HepG2 (cell line): ENCODE results near the gene ACSF3. TPM values are rescaled to one million over a fixed set of nuclear protein-coding genes. Genes with fewer than 3 reads are reported as not detected.
A peak's percentile ranks its signal among the peaks of the same experiment; 100 is the strongest.

ENCODE experiments used
- ATAC-seq: fragments of 200-7000 bp; cut with Tn5 transposase; 3 replicates; pipeline ENCODE4 v1.9.1; 2020; ENCODE audit warnings: mild to moderate bottlenecking, moderate library complexity
- BruUV-seq: library from RNA; stranded (reverse); fragments of 400-500 nt; replicated peaks from 2 replicates; lab custom pipeline; 2021; lab: Mats Ljungman, UMichigan
- CTCF ChIA-PET: fragments of 300-600 bp; formaldehyde crosslinking; extraction: SDS; loops from one replicate; lab custom pipeline; 2021; ENCODE audit warnings: low total read pairs, inconsistent platforms, low intra/inter-chr PET ratio; lab: Yijun Ruan, JAX
- POLR2A ChIA-PET: fragments of 350-600 bp; sonication (Branson Sonifier 250); formaldehyde crosslinking; loops from one replicate; lab custom pipeline; 2020; ENCODE audit warnings: antibody characterized with exemption, inconsistent platforms; lab: Yijun Ruan, JAX
- DNase-seq: peaks from one replicate; pipeline ENCODE4 v3.0.0-alpha.2; 2015; ENCODE audit warnings: low spot score
- FAIRE-seq: peaks from 3 replicates; lab custom pipeline; 2011; peaks lifted over from hg19 to GRCh38; lab: Jason Lieb, UNC
- H2AFZ ChIP-seq: one replicate; pipeline ENCODE4 v1.6.1; 2011; ENCODE audit warnings: low read length, inconsistent platforms
- H3K27ac ChIP-seq: fragments of 300-600 bp; 3 replicates; pipeline ENCODE4 v1.8.0; 2011; ENCODE audit warnings: mixed run types, mild to moderate bottlenecking, mixed read lengths, low read length, inconsistent platforms; ENCODE audit not compliant: insufficient read depth; ENCODE audit errors: extremely low read length
- H3K27me3 ChIP-seq, 2 experiments: fragments of 200-600 bp in 1 of 2; 2 replicates in 1 of 2; 3 replicates in 1 of 2; pipeline versions ENCODE4 v1.6.0 to v1.8.0; 2011; ENCODE audit warnings: low read length in 2 of 2, mild to moderate bottlenecking in 2 of 2, moderate library complexity in 2 of 2, inconsistent platforms in 1 of 2; ENCODE audit not compliant: insufficient read depth in 2 of 2, control insufficient read depth in 1 of 2
- H3K36me3 ChIP-seq, 2 experiments: fragments of 200-600 bp in 1 of 2; replicated peaks in 1 of 2; 2 replicates in 1 of 2; 3 replicates in 1 of 2; pipeline versions ENCODE4 v1.5.1 to v1.8.0; 2011; ENCODE audit warnings: low read length in 2 of 2, inconsistent platforms in 1 of 2; ENCODE audit not compliant: insufficient read depth in 2 of 2, control insufficient read depth in 1 of 2
- H3K4me1 ChIP-seq: 2 replicates; pipeline ENCODE4 v1.5.1; 2012; ENCODE audit warnings: low read length, inconsistent platforms; ENCODE audit not compliant: insufficient read depth
- H3K4me2 ChIP-seq: 2 replicates; pipeline ENCODE4 v1.6.0; 2011; ENCODE audit warnings: low read depth, low read length, inconsistent platforms
- H3K4me3 ChIP-seq, 3 experiments: fragments of 200-600 bp in 1 of 3; sonication (generic), shearing (Covaris generic) in 1 of 3; replicated peaks in 1 of 3; 2 replicates each; pipeline ENCODE4 v1.5.1; 2011 to 2016; ENCODE audit warnings: low read length in 3 of 3, inconsistent platforms in 2 of 3, low read depth in 2 of 3, mild to moderate bottlenecking in 2 of 3, control low read depth in 1 of 3, mixed read lengths in 1 of 3; ENCODE audit not compliant: insufficient read depth in 1 of 3
- H3K79me2 ChIP-seq: one replicate; pipeline ENCODE4 v1.6.1; 2011; ENCODE audit warnings: low read length, inconsistent platforms; ENCODE audit not compliant: insufficient read depth
- H3K9ac ChIP-seq: 2 replicates; pipeline ENCODE4 v1.6.0; 2011; ENCODE audit warnings: mild to moderate bottlenecking, low read depth, low read length, inconsistent platforms; ENCODE audit not compliant: insufficient read depth
- H3K9me3 ChIP-seq: 2 replicates; pipeline ENCODE4 v1.5.1; 2012; ENCODE audit warnings: mild to moderate bottlenecking, low read length
- H4K20me1 ChIP-seq: 2 replicates; pipeline ENCODE4 v1.6.0; 2011; ENCODE audit warnings: inconsistent platforms, mild to moderate bottlenecking, low read length, moderate library complexity; ENCODE audit not compliant: insufficient read depth
- AGO2 ChIP-seq: fragments of 200-400 bp; formaldehyde crosslinking; optimal IDR thresholded peaks from 2 replicates; pipeline ENCODE3; 2017; ENCODE audit warnings: mild to moderate bottlenecking, low read depth, low read length, moderate library complexity
- HES4 ChIP-seq: sonication (generic); formaldehyde crosslinking; IDR thresholded peaks from 2 replicates; pipeline ENCODE4 v1.9.0; 2021; ENCODE audit warnings: mild to moderate bottlenecking, missing genetic modification reagents, borderline replicate concordance
- MLLT10 ChIP-seq: sonication (generic); formaldehyde crosslinking; IDR thresholded peaks from 2 replicates; pipeline ENCODE4 v1.4.0; 2020; ENCODE audit warnings: missing genetic modification reagents
- PCBP2 ChIP-seq: fragments of 200-400 bp; formaldehyde crosslinking; optimal IDR thresholded peaks from 2 replicates; pipeline ENCODE3; 2018; ENCODE audit warnings: low read length, low read depth; ENCODE audit not compliant: poor library complexity, severe bottlenecking
- POLR2A ChIP-seq, 2 experiments: IDR thresholded peaks; 2 replicates each; pipeline ENCODE4 v1.6.1; 2011; ENCODE audit warnings: low read depth in 2 of 2, low read length in 2 of 2, mild to moderate bottlenecking in 1 of 2, moderate library complexity in 1 of 2; ENCODE audit not compliant: insufficient read depth in 1 of 2
- ZEB1 ChIP-seq: IDR thresholded peaks from 2 replicates; pipeline ENCODE4 v1.6.1; 2012; ENCODE audit warnings: mild to moderate bottlenecking, low read depth, inconsistent platforms; ENCODE audit not compliant: insufficient replicate concordance
- ZNF101 ChIP-seq: sonication (generic); formaldehyde crosslinking; IDR thresholded peaks from 2 replicates; pipeline ENCODE4 v1.4.0; 2020; ENCODE audit warnings: mild to moderate bottlenecking, low read depth, missing genetic modification reagents, borderline replicate concordance
- ZNF441 ChIP-seq: sonication (generic); formaldehyde crosslinking; IDR thresholded peaks from 2 replicates; pipeline ENCODE4 v1.7.0; 2021; ENCODE audit warnings: missing genetic modification reagents, borderline replicate concordance
- ZNF652 ChIP-seq: IDR thresholded peaks from 2 replicates; pipeline ENCODE4 v1.6.1; 2016; ENCODE audit warnings: low read depth, borderline replicate concordance
- WGBS: methylation state at CpG from one replicate; pipeline ENCODE4 v1.1.6; 2017; ENCODE audit warnings: low lambda C conversion rate; 5-methylcytosine and 5-hydroxymethylcytosine counted together
- in situ Hi-C: cut with HindIII; loops from 2 replicates; pipeline ENCODE4 v1.10.0; 2017; ENCODE audit warnings: low pct_unique_long_range_greater_than_20kb; ENCODE audit not compliant: extremely low pct_ligation_motif_present
- intact Hi-C: fragments of 100-400 bp; cut with micrococcal nuclease; formaldehyde crosslinking; loops from one replicate; pipeline ENCODE4 v1.10.0; 2022; ENCODE audit not compliant: unreplicated experiment
- polyA plus RNA-seq, 8 experiments: library from polyadenylated mRNA; depleted of rRNA in 3 of 8; stranded (reverse) in 7 of 8; unstranded in 1 of 8; fragments of >200 nt; fragmentation: Illumina TruSeq in 4 of 8; extraction: Trizol in 4 of 8; gene quantifications; 2 replicates each; pipeline versions ENCODE4 v1.2.1 to v1.2.3, GENCODE V29; 2011 to 2016; ENCODE audit warnings: low read depth in 4 of 8, missing spikeins in 1 of 8, mixed read lengths in 1 of 8; ENCODE audit not compliant: insufficient read depth in 1 of 8
- total RNA-seq, 5 experiments: library from RNA; depleted of rRNA; stranded (reverse); fragments of >200 nt; fragmentation: Illumina TruSeq; extraction: Trizol; gene quantifications; 2 replicates each; pipeline ENCODE4 v1.2.3, GENCODE V29; 2016; ENCODE audit warnings: low read depth in 1 of 5

ACSF3 gene
- total and polyA plus RNA-seq, 2 of the 13 experiments (the other 11 are each of a cell fraction or from before 2014, with no cell fraction given), result 14.9 to 30.6 TPM

GRCh38 chr16:89141884-89142267 lies 48.2 kb downstream of the ACSF3 start:
- in situ Hi-C loops, result no loop called here
- H3K27ac ChIP-seq, result no peak overlapping the region
- POLR2A ChIA-PET, result no interaction called here
- no peak for ATAC-seq
- no peaks in the 10 kb centered on the region for H3K4me1 ChIP-seq
- CTCF ChIA-PET, result no interaction called here
- 93% methylated on average over 13 of the region's 13 CpGs for WGBS
- H4K20me1 ChIP-seq, result no peaks in the 10 kb centered on the region
- no peak overlapping the region for H3K4me3 ChIP-seq
- H3K9ac ChIP-seq, result no peak overlapping the region
- intact Hi-C loops, result no loop called here
- H3K79me2 ChIP-seq, result no peaks in the 10 kb centered on the region
- no peaks in the 10 kb centered on the region for H3K9me3 ChIP-seq
- BruUV-seq, result no TSS peak
- TF ChIP-seq PCBP2 (no peak), MLLT10 (no peak), AGO2 (peak; percentile 18), ZNF101 (CRISPR knock-in tag) (no peak)
- H3K36me3 ChIP-seq, result peaks cover 20 to 33% of the 10 kb centered on the region in 2 experiments; a peak in 4 of 5 replicates
- H2AFZ ChIP-seq, result no peak overlapping the region
- no peak for FAIRE-seq
- H3K4me2 ChIP-seq, result no peak overlapping the region
- DNase-seq, result no peak
- H3K27me3 ChIP-seq, result no peaks in the 10 kb centered on the region

- Histone ChIP-seq H3K36me3 (peaks cover 20 to 35% of the 10 kb centered on the region in 2 experiments; a peak in 3 of 5 replicates), H4K20me1 (no peaks in the 10 kb centered on the region), H3K9ac (no peak overlapping the region), H3K27ac (no peak overlapping the region), H3K79me2 (no peaks in the 10 kb centered on the region), H3K4me3 (no peak overlapping the region), H3K9me3 (no peaks in the 10 kb centered on the region), H3K4me2 (no peak overlapping the region), H3K4me1 (no peaks in the 10 kb centered on the region), H3K27me3 (no peaks in the 10 kb centered on the region), H2AFZ (no peak overlapping the region)
- DNase-seq (no peak), ATAC-seq (no peak), FAIRE-seq (no peak)
- intact Hi-C loops, result no loop called here
- BruUV-seq, result no TSS peak
- CTCF ChIA-PET, result no interaction called here
- WGBS, result 97% methylated on average over 13 of the region's 13 CpGs
- TF ChIP-seq ZNF652 (CRISPR knock-in tag), result no peak
- TF ChIP-seq HES4, result no peak
- TF ChIP-seq ZEB1, result peak; percentile 95
- 0 out of 4 replicates have a peak, but pooled peaks of 1 of the 2 experiments have one; percentile 30 for TF ChIP-seq POLR2A (IDR thresholded peaks at IDR 0.05; ENCODE audit: insufficient read depth in 1 of 2, low read depth in 2 of 2, low read length in 2 of 2)
- TF ChIP-seq ZNF441 (CRISPR knock-in tag), result no peak
- POLR2A ChIA-PET, result no interaction called here
- in situ Hi-C loops, result no loop called here
These were observed 49.0 kb downstream of the ACSF3 start for GRCh38 chr16:89142474-89143195.
